Activated naive CD8-positive, alpha-beta T cell treated with anti-CD3 and anti-CD28 coated beads, Interleukin-2, amount 10 ng/mL, durations not matched to agents 7 days and 5 days (primary cell): ENCODE measurements around the gene LTN1. TPM values are rescaled to one million over a fixed set of nuclear protein-coding genes. Genes with fewer than 3 reads are reported as not detected.

Experiments
- total RNA-seq, 2 experiments: library from RNA; stranded (reverse); gene quantifications; one replicate each; pipeline ENCODE4 v1.2.3, GENCODE V29; 2021

LTN1 gene
- total RNA-seq, 2 experiments from 2014 or later: 27.4 to 29.3 TPM

Other genes starting within 250 kb of the LTN1 start
- gene RWDD2B, start 26.5 kb upstream of the LTN1 start, total RNA-seq: 1 to 10 TPM; 7.5 to 9.2 TPM
- 10 to 100 TPM; 39.5 to 40.9 TPM for gene USP16, start 31.8 kb upstream of the LTN1 start, total RNA-seq
- 100 to 1,000 TPM; 184 to 185 TPM for gene CCT8, start 80.8 kb upstream of the LTN1 start, total RNA-seq
- gene MAP3K7CL, start 137.8 kb upstream of the LTN1 start, total RNA-seq: 10 to 100 TPM; 10.2 to 12.0 TPM